ENCODE measurements around the gene MEGF9. TPM values are rescaled to one million over a fixed set of nuclear protein-coding genes. Genes with fewer than 3 reads are reported as not detected.
A peak's percentile ranks its signal among the peaks of the same experiment; 100 is the strongest.

The MEGF9 gene
- total RNA-seq, 4 donors from 2014 or later, result 49.0 to 59.0 (median 57.0) TPM

DNA sequence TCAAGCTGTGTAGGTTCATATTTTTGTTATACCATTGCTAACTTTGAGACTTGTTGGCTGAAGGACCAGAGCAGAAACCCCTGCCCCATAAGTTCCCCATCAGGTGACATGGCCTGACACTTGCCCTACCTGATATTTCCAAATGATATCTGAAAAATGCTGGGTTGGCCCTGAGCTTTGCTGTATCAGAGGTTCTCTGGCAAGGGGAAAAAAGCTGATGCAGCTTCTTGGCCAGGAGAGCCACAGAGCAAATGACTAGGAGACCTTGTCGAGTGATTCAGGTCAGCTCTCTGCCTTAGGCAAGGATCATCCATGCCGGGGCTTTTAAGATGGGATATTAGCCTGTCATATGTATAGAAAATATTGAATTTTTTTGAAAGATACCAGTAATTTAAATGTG is 2.9 kb upstream of the MEGF9 start:
- no peak for DNase-seq (ENCODE audit: low spot score in 2 of 2)

DNA sequence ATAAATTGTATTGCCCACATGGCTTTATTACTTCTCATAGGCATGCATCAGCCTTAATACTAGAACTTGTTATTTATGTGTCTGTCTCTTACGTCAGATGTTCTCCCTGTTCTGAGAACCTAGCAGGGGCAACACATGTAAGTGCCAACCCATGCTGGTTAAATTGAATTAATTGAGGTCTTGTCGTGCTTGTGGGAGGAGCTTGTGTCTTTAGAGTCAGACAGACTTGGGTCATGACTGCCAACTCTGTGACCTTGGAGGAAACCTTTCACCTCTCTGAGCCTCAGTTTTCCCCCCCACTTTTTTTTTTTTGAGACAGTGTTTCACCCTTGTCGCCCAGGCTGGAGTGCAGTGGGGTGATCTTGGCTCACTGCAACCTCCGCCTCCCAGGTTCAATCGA is 2.2 kb upstream of the MEGF9 start:
- H3K4me3 ChIP-seq (ENCODE audit: low read depth, poor library complexity, severe bottlenecking), result no peak overlapping the region
- intact Hi-C loops (cut with DNase I; ENCODE audit: low total_unique reads), result loop anchor here (10.0 kb wide), 1 partner anchor 102 kb away; no protein-coding TSS in a partner anchor
- no peak for TF ChIP-seq POLR2A (IDR thresholded peaks at IDR 0.05)
- TF ChIP-seq, protein P1, sequence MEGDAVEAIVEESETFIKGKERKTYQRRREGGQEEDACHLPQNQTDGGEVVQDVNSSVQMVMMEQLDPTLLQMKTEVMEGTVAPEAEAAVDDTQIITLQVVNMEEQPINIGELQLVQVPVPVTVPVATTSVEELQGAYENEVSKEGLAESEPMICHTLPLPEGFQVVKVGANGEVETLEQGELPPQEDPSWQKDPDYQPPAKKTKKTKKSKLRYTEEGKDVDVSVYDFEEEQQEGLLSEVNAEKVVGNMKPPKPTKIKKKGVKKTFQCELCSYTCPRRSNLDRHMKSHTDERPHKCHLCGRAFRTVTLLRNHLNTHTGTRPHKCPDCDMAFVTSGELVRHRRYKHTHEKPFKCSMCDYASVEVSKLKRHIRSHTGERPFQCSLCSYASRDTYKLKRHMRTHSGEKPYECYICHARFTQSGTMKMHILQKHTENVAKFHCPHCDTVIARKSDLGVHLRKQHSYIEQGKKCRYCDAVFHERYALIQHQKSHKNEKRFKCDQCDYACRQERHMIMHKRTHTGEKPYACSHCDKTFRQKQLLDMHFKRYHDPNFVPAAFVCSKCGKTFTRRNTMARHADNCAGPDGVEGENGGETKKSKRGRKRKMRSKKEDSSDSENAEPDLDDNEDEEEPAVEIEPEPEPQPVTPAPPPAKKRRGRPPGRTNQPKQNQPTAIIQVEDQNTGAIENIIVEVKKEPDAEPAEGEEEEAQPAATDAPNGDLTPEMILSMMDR (IDR thresholded peaks at IDR 0.05), result no peak

More for the DNA sequence above, 2.9 kb upstream of the MEGF9 start:
- TF ChIP-seq POLR2A (IDR thresholded peaks at IDR 0.05), result no peak
- TF ChIP-seq, protein P1 (IDR thresholded peaks at IDR 0.05), result no peak
- intact Hi-C loops (cut with DNase I; ENCODE audit: low total_unique reads), result loop anchor here (10.0 kb wide), 1 partner anchor 102 kb away; no protein-coding TSS in a partner anchor
- no peak overlapping the region for H3K4me3 ChIP-seq (ENCODE audit: low read depth, poor library complexity, severe bottlenecking)
- WGBS, 2 donors, result 65 to 66% methylated on average over 2 of the region's 2 CpGs

DNA sequence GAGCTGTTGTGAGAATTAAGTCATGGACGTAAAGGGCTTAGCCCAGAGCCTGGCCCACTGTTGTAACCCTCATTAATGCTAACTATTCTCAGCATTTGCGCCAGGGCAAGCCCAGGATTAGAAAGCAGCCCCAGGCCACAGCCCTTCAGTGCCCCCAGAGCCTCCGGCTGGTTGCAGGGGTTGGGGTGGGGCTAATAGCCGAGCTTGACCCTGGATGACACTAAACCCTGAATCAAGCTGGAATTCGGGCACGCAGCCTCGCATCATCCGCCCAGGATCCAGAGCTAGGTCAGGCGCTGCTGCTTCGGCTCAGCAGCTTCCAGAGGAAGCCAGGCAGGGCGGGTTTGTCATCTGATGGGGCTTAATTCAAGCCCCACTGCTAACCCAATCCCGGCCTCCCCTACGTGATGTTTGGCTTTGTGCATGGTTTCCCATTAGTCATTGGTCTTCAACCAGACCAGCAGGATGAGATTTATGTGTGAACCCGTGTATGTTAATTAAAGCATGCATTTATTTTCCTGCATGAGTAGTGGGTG is 1.2 kb upstream of the MEGF9 start:
- intact Hi-C loops (cut with DNase I; ENCODE audit: low total_unique reads), result loop anchor here (10.0 kb wide), 1 partner anchor 101 kb away; no protein-coding TSS in a partner anchor
- 9 to 12% methylated on average over 11 to 14 of the region's 14 CpGs for WGBS, 2 donors
- no peak for TF ChIP-seq POLR2A (IDR thresholded peaks at IDR 0.05)
- TF ChIP-seq, protein P1 (IDR thresholded peaks at IDR 0.05), result no peak
- no peak overlapping the region for H3K4me3 ChIP-seq (ENCODE audit: low read depth, poor library complexity, severe bottlenecking)
- DNase-seq (ENCODE audit: low spot score in 2 of 2), result peak; percentile 76 to 94

More for the DNA sequence above, 2.2 kb upstream of the MEGF9 start:
- WGBS, 2 donors, result 82 to 83% methylated on average over 5 of the region's 5 CpGs
- no peak for DNase-seq (ENCODE audit: low spot score in 2 of 2)

DNA sequence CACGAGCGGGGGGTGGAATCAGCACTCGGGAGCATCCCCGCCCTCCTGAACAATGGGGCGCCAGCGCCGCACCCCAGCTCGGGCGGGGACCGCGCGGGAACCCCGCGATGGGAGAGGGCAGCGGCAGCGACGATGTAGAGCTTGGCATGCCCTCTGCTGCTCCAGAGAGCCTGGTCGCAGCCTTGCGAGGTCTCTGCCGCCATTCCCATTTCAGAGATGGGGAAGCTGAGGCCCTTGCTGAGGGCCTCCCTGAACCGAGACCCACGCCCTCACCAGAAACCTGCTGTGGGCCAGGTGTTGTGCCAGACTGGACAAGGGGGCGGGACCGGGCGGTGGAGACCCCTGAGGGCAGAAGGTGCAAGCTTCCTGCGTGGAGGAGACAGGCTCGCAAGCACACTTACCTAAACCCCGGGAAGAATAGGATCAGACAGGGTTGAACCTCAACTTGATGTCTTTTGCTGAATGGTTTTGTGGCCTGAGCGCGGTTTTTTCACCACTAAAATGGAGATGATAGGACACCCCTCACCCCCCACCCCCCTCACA is 647 bp upstream of the MEGF9 start:
- H3K4me3 ChIP-seq (ENCODE audit: low read depth, poor library complexity, severe bottlenecking), result peak overlapping the region; percentile 45
- TF ChIP-seq, protein P1 (IDR thresholded peaks at IDR 0.05), result no peak
- DNase-seq (ENCODE audit: low spot score in 2 of 2), result peak; percentile 40 to 91
- intact Hi-C loops (cut with DNase I; ENCODE audit: low total_unique reads), result loop anchor here (10.0 kb wide), 1 partner anchor 100 kb away; no protein-coding TSS in a partner anchor
- WGBS, 2 donors, result 4 to 11% methylated on average over 18 to 26 of the region's 30 CpGs

DNA sequence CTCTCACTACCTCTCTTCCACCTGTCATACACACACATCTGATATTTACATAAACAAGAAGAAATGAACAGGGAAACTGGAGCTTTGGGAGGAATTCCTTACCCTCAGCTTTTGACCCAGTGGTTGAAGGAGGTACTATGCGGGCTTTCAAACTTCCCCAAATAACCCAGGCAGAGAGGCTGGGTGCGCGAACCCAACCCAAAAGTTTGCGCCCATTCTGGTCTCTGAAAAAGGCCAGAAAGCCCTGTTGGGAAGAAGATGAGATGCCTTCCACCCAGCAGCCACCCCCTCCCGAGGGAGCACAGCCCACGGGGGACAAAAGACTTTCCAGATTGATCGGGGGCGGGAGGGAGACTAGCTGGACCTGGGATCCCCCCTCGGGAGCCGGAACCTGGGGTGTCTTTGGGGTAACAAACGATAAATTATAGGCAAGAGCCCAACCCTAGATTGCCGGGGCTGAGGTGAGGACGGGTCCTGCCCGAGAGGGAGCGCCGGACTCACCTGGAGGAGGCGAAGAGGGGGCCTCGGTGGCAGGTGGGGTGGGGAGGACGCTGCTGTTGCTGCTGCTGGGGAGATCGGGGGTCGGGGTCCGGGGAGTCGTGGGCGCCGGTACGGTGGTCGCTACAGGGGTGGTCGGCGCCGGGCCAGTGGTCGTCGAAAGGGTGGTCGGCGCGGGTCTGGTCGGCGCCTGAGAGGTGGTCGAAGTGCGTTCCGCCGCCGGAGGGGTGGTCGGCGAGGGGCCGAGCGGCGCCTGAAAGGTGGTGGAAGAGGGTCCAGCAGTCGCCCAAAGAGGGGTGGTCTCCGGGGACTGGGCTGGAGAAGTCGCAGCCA is 798 bp downstream of the MEGF9 start:
- WGBS, 2 donors, result 1 to 2% methylated on average over 47 to 50 of the region's 50 CpGs
- peak in 1 of 2 donors; percentile 90 for DNase-seq (ENCODE audit: low spot score in 2 of 2)
- TF ChIP-seq, protein P1 (IDR thresholded peaks at IDR 0.05), result no peak
- no peak for TF ChIP-seq POLR2A (IDR thresholded peaks at IDR 0.05)
- intact Hi-C loops (cut with DNase I; ENCODE audit: low total_unique reads), result loop anchor here (10.0 kb wide), 1 partner anchor 99 kb away; no protein-coding TSS in a partner anchor
- H3K4me3 ChIP-seq (ENCODE audit: low read depth, poor library complexity, severe bottlenecking), result peak overlapping the region; percentile 78
